SK-N-SH treated with all-trans-retinoic acid at 6 μM for 48 hours (cell line): Measurements from ENCODE around the gene CDK11B.
"Not testable (repeated sequence)": the region's sequence is repeated elsewhere in the genome, so short reads cannot be mapped to it uniquely, and the experiment has no call there.

Experiments
- ARNTL ChIP-seq: fragments of 450-650 bp; formaldehyde crosslinking; IDR thresholded peaks from 2 replicates; pipeline ENCODE4 v1.5.0; 2020; ENCODE audit warnings: low read depth, mild to moderate bottlenecking, moderate library complexity, borderline replicate concordance
- BACH2 ChIP-seq: fragments of 250-450 bp; sonication (Bioruptor Pico); IDR thresholded peaks from 2 replicates; pipeline ENCODE4 v1.9.0; 2021; ENCODE audit warnings: mild to moderate bottlenecking, borderline replicate concordance
- CSDC2 ChIP-seq: fragments of 250-450 bp; sonication (Bioruptor Pico); IDR thresholded peaks from 2 replicates; pipeline ENCODE4 v1.5.0; 2020; ENCODE audit warnings: mild to moderate bottlenecking, moderate library complexity
- ESRRG ChIP-seq: fragments of 250-450 bp; sonication (Bioruptor Pico); IDR thresholded peaks from 2 replicates; pipeline ENCODE4 v1.6.1; 2021; ENCODE audit warnings: mild to moderate bottlenecking
- GLIS3 ChIP-seq: fragments of 250-450 bp; sonication (Bioruptor Pico); IDR thresholded peaks from 2 replicates; pipeline ENCODE4 v1.5.0; 2020; ENCODE audit warnings: mild to moderate bottlenecking, moderate library complexity
- ISL1 ChIP-seq: fragments of 250-450 bp; sonication (Bioruptor Pico); IDR thresholded peaks from 2 replicates; pipeline ENCODE4 v2.1.2; 2022; ENCODE audit warnings: mild to moderate bottlenecking, moderate library complexity
- RARB ChIP-seq: fragments of 250-450 bp; sonication (Bioruptor Pico); IDR thresholded peaks from 2 replicates; pipeline ENCODE4 v1.8.0; 2021; ENCODE audit warnings: mild to moderate bottlenecking, moderate library complexity
- SNAI2 ChIP-seq: fragments of 250-450 bp; sonication (Bioruptor Pico); IDR thresholded peaks from 2 replicates; pipeline ENCODE4 v1.5.0; 2020; ENCODE audit warnings: mild to moderate bottlenecking, moderate library complexity
- ZNF70 ChIP-seq: fragments of 450-650 bp; formaldehyde crosslinking; IDR thresholded peaks from 2 replicates; pipeline ENCODE4 v1.5.0; 2020; ENCODE audit warnings: mild to moderate bottlenecking, moderate library complexity
- ZNF8 ChIP-seq: fragments of 450-650 bp; formaldehyde crosslinking; IDR thresholded peaks from 2 replicates; pipeline ENCODE4 v1.5.0; 2020; ENCODE audit warnings: mild to moderate bottlenecking, moderate library complexity
- TF ChIP-seq, protein P1 (sequence below): fragments of 250-450 bp; sonication (Bioruptor Pico); IDR thresholded peaks from 2 replicates; pipeline ENCODE4 v1.8.0; 2020; ENCODE audit warnings: mild to moderate bottlenecking, moderate library complexity, borderline replicate concordance

DNA sequence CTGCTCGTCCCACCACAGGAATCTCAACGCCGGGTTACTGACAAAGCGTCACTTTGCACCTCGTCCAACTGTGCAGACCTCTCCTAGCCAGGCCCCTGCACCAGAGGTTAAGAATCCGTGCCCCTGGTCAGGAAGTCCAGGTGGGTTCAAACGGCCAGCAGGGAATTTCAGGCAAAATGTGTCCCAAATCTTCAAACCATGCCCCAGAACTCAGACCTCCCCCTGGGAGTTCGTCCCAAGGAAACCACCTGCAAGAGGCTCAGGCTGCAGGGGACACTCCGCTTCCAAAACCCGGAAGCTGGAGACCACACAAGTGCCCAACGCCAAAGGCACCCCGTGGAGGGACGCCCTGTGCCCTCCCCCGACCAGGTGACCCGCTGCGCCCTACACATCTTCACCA, 32.6 kb upstream of the CDK11B start:
- TF ChIP-seq, protein P1, sequence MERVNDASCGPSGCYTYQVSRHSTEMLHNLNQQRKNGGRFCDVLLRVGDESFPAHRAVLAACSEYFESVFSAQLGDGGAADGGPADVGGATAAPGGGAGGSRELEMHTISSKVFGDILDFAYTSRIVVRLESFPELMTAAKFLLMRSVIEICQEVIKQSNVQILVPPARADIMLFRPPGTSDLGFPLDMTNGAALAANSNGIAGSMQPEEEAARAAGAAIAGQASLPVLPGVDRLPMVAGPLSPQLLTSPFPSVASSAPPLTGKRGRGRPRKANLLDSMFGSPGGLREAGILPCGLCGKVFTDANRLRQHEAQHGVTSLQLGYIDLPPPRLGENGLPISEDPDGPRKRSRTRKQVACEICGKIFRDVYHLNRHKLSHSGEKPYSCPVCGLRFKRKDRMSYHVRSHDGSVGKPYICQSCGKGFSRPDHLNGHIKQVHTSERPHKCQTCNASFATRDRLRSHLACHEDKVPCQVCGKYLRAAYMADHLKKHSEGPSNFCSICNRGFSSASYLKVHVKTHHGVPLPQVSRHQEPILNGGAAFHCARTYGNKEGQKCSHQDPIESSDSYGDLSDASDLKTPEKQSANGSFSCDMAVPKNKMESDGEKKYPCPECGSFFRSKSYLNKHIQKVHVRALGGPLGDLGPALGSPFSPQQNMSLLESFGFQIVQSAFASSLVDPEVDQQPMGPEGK (CRISPR knock-in tag): not testable (repeated sequence)
- not testable (repeated sequence) for TF ChIP-seq CSDC2; RARB (CRISPR knock-in tag); GLIS3 (CRISPR knock-in tag); ZNF8 (CRISPR knock-in tag); SNAI2; ESRRG (CRISPR knock-in tag); BACH2 (CRISPR knock-in tag); ISL1 (CRISPR knock-in tag); ZNF70 (CRISPR knock-in tag); ARNTL (CRISPR knock-in tag)
